HepG2 (cell line): ENCODE data around the gene ERBB4. TPM values are rescaled to one million over a fixed set of nuclear protein-coding genes. Genes with fewer than 3 reads are reported as not detected.

Source experiments
- ATAC-seq: fragments of 200-7000 bp; cut with Tn5 transposase; 3 replicates; pipeline ENCODE4 v1.9.1; 2020; ENCODE audit warnings: mild to moderate bottlenecking, moderate library complexity
- BruUV-seq: library from RNA; stranded (reverse); fragments of 400-500 nt; replicated peaks from 2 replicates; lab custom pipeline; 2021; lab: Mats Ljungman, UMichigan
- CTCF ChIA-PET: fragments of 300-600 bp; formaldehyde crosslinking; extraction: SDS; loops from one replicate; lab custom pipeline; 2021; ENCODE audit warnings: low total read pairs, inconsistent platforms, low intra/inter-chr PET ratio; lab: Yijun Ruan, JAX
- POLR2A ChIA-PET: fragments of 350-600 bp; sonication (Branson Sonifier 250); formaldehyde crosslinking; loops from one replicate; lab custom pipeline; 2020; ENCODE audit warnings: antibody characterized with exemption, inconsistent platforms; lab: Yijun Ruan, JAX
- DNase-seq: peaks from one replicate; pipeline ENCODE4 v3.0.0-alpha.2; 2015; ENCODE audit warnings: low spot score
- FAIRE-seq: peaks from 3 replicates; lab custom pipeline; 2011; peaks lifted over from hg19 to GRCh38; lab: Jason Lieb, UNC
- H2AFZ ChIP-seq: one replicate; pipeline ENCODE4 v1.6.1; 2011; ENCODE audit warnings: low read length, inconsistent platforms
- H3K27ac ChIP-seq: fragments of 300-600 bp; 3 replicates; pipeline ENCODE4 v1.8.0; 2011; ENCODE audit warnings: mixed run types, mild to moderate bottlenecking, mixed read lengths, low read length, inconsistent platforms; ENCODE audit not compliant: insufficient read depth; ENCODE audit errors: extremely low read length
- H3K27me3 ChIP-seq, 2 experiments: fragments of 200-600 bp in 1 of 2; 2 replicates in 1 of 2; 3 replicates in 1 of 2; pipeline versions ENCODE4 v1.6.0 to v1.8.0; 2011; ENCODE audit warnings: low read length in 2 of 2, mild to moderate bottlenecking in 2 of 2, moderate library complexity in 2 of 2, inconsistent platforms in 1 of 2; ENCODE audit not compliant: insufficient read depth in 2 of 2, control insufficient read depth in 1 of 2
- H3K36me3 ChIP-seq, 2 experiments: fragments of 200-600 bp in 1 of 2; replicated peaks in 1 of 2; 2 replicates in 1 of 2; 3 replicates in 1 of 2; pipeline versions ENCODE4 v1.5.1 to v1.8.0; 2011; ENCODE audit warnings: low read length in 2 of 2, inconsistent platforms in 1 of 2; ENCODE audit not compliant: insufficient read depth in 2 of 2, control insufficient read depth in 1 of 2
- H3K4me1 ChIP-seq: 2 replicates; pipeline ENCODE4 v1.5.1; 2012; ENCODE audit warnings: low read length, inconsistent platforms; ENCODE audit not compliant: insufficient read depth
- H3K4me2 ChIP-seq: 2 replicates; pipeline ENCODE4 v1.6.0; 2011; ENCODE audit warnings: low read depth, low read length, inconsistent platforms
- H3K4me3 ChIP-seq, 3 experiments: fragments of 200-600 bp in 1 of 3; sonication (generic), shearing (Covaris generic) in 1 of 3; replicated peaks in 1 of 3; 2 replicates each; pipeline ENCODE4 v1.5.1; 2011 to 2016; ENCODE audit warnings: low read length in 3 of 3, inconsistent platforms in 2 of 3, low read depth in 2 of 3, mild to moderate bottlenecking in 2 of 3, control low read depth in 1 of 3, mixed read lengths in 1 of 3; ENCODE audit not compliant: insufficient read depth in 1 of 3
- H3K79me2 ChIP-seq: one replicate; pipeline ENCODE4 v1.6.1; 2011; ENCODE audit warnings: low read length, inconsistent platforms; ENCODE audit not compliant: insufficient read depth
- H3K9ac ChIP-seq: 2 replicates; pipeline ENCODE4 v1.6.0; 2011; ENCODE audit warnings: mild to moderate bottlenecking, low read depth, low read length, inconsistent platforms; ENCODE audit not compliant: insufficient read depth
- H3K9me3 ChIP-seq: 2 replicates; pipeline ENCODE4 v1.5.1; 2012; ENCODE audit warnings: mild to moderate bottlenecking, low read length
- H4K20me1 ChIP-seq: 2 replicates; pipeline ENCODE4 v1.6.0; 2011; ENCODE audit warnings: inconsistent platforms, mild to moderate bottlenecking, low read length, moderate library complexity; ENCODE audit not compliant: insufficient read depth
- HES4 ChIP-seq: sonication (generic); formaldehyde crosslinking; IDR thresholded peaks from 2 replicates; pipeline ENCODE4 v1.9.0; 2021; ENCODE audit warnings: mild to moderate bottlenecking, missing genetic modification reagents, borderline replicate concordance
- KAT2B ChIP-seq: fragments of 150-350 bp; IDR thresholded peaks from 2 replicates; pipeline ENCODE4 v1.6.1; 2014; ENCODE audit warnings: low read depth, low read length, borderline replicate concordance
- MAFF ChIP-seq: IDR thresholded peaks from 2 replicates; pipeline ENCODE4 v1.6.1; 2011; ENCODE audit warnings: low read depth, low read length, improper control_type of control experiment
- MAFK ChIP-seq, 2 experiments: IDR thresholded peaks in 1 of 2; conservative IDR thresholded peaks in 1 of 2; 2 replicates each; pipeline ENCODE4 v1.6.1; 2011; ENCODE audit warnings: improper control_type of control experiment in 2 of 2, low read length in 2 of 2
- POGZ ChIP-seq: sonication (generic); formaldehyde crosslinking; IDR thresholded peaks from 2 replicates; pipeline ENCODE4 v1.4.0; 2020; ENCODE audit warnings: mild to moderate bottlenecking, missing genetic modification reagents
- TGIF2 ChIP-seq: IDR thresholded peaks from 2 replicates; pipeline ENCODE4 v1.6.1; 2016; ENCODE audit warnings: control low read depth, missing compliant biosample characterization
- ZBTB1 ChIP-seq: sonication (generic); formaldehyde crosslinking; IDR thresholded peaks from 2 replicates; pipeline ENCODE4 v1.4.0; 2020; ENCODE audit warnings: missing genetic modification reagents, borderline replicate concordance
- ZNF816 ChIP-seq: sonication (generic); formaldehyde crosslinking; IDR thresholded peaks from 2 replicates; pipeline ENCODE4 v1.8.0; 2022; ENCODE audit warnings: missing genetic modification reagents, mild to moderate bottlenecking, borderline replicate concordance
- ZNF839 ChIP-seq: sonication (generic); formaldehyde crosslinking; IDR thresholded peaks from 2 replicates; pipeline ENCODE4 v1.4.0; 2020; ENCODE audit warnings: missing genetic modification reagents, mild to moderate bottlenecking, borderline replicate concordance
- ZZZ3 ChIP-seq: sonication (generic); formaldehyde crosslinking; IDR thresholded peaks from 2 replicates; pipeline ENCODE4 v1.4.0; 2020; ENCODE audit warnings: missing genetic modification reagents, mild to moderate bottlenecking, borderline replicate concordance
- WGBS: methylation state at CpG from one replicate; pipeline ENCODE4 v1.1.6; 2017; ENCODE audit warnings: low lambda C conversion rate; 5-methylcytosine and 5-hydroxymethylcytosine counted together
- in situ Hi-C: cut with HindIII; loops from 2 replicates; pipeline ENCODE4 v1.10.0; 2017; ENCODE audit warnings: low pct_unique_long_range_greater_than_20kb; ENCODE audit not compliant: extremely low pct_ligation_motif_present
- intact Hi-C: fragments of 100-400 bp; cut with micrococcal nuclease; formaldehyde crosslinking; loops from one replicate; pipeline ENCODE4 v1.10.0; 2022; ENCODE audit not compliant: unreplicated experiment
- polyA plus RNA-seq, 8 experiments: library from polyadenylated mRNA; depleted of rRNA in 3 of 8; stranded (reverse) in 7 of 8; unstranded in 1 of 8; fragments of >200 nt; fragmentation: Illumina TruSeq in 4 of 8; extraction: Trizol in 4 of 8; gene quantifications; 2 replicates each; pipeline versions ENCODE4 v1.2.1 to v1.2.3, GENCODE V29; 2011 to 2016; ENCODE audit warnings: low read depth in 4 of 8, missing spikeins in 1 of 8, mixed read lengths in 1 of 8; ENCODE audit not compliant: insufficient read depth in 1 of 8
- total RNA-seq, 5 experiments: library from RNA; depleted of rRNA; stranded (reverse); fragments of >200 nt; fragmentation: Illumina TruSeq; extraction: Trizol; gene quantifications; 2 replicates each; pipeline ENCODE4 v1.2.3, GENCODE V29; 2016; ENCODE audit warnings: low read depth in 1 of 5

Gene ERBB4
- total and polyA plus RNA-seq, 2 of the 13 experiments (the other 11 are each of a cell fraction or from before 2014, with no cell fraction given) = not detected

DNA sequence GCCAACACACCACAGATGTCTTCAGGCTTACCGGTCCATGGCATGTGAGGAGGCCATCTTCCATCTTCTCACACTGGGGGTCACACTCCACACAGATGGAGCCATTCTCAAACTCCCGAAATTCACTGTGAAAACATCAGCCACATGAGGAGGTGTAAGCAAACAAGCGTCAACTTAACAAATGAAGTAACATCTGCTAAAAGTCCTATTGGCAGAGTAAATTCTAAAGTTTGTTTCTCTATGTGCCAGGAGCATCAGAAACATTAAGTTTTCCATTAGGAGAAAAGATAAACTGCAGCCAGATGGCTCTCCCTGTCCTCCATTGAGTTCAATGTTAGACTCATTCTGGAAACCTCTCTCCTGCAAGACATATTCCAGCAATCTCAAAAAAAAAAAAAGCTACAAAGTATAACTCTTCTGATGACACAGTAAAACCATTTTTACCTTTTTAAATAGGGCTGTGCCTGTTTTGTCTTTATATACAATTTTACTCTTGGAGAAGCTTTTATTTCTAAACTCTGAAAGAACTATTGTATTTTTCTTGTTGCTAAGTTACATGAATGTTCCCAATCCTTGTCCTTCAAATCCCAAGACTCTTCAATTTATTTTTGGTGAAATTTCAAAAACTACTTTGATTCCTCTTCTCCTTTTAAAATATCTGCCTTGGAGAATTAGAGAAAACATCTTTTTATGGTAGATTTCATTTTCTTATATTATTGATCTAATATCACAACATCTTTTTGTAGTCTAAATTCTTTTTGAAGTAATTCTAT is 865.3 kb downstream of the ERBB4 start:
- Histone ChIP-seq H3K9ac (no peak overlapping the region), H4K20me1 (no peaks in the 10 kb centered on the region), H3K27ac (no peak overlapping the region), H3K4me2 (no peak overlapping the region), H3K79me2 (no peaks in the 10 kb centered on the region), H3K9me3 (no peaks in the 10 kb centered on the region), H3K4me1 (no peaks in the 10 kb centered on the region), H3K36me3 (no peaks in the 10 kb centered on the region), H3K27me3 (no peaks in the 10 kb centered on the region), H2AFZ (no peak overlapping the region), H3K4me3 (no peak overlapping the region)
- FAIRE-seq (no peak), ATAC-seq (no peak), DNase-seq (no peak)
- TF ChIP-seq ZNF839 (CRISPR knock-in tag) = no peak
- no peak for TF ChIP-seq TGIF2 (CRISPR knock-in tag)
- no peak for TF ChIP-seq ZZZ3 (CRISPR knock-in tag)
- POLR2A ChIA-PET = no interaction called here
- CTCF ChIA-PET = no interaction called here
- BruUV-seq = no TSS peak
- WGBS = 8% methylated on average over 3 of the region's 3 CpGs
- intact Hi-C loops = no loop called here
- in situ Hi-C loops = no loop called here

DNA sequence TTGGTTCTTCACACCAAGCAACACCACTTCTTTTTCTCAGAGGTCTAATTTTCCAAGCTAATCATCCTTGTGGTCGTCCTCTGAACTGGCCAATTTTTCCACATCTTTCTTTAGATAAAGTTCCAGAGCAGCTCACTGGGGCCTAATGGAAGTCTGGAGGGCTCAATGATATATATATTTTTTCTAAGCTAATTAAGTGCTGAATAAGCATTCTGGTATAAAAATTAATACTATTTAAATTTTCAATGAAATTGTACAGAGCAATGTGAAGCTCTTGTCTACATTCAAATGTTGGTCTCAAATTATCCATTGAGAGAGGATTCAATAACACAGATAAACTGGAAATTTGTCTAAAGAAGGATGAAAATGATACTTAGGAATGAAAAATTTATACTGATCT is 866.6 kb downstream of the ERBB4 start:
- Histone ChIP-seq H3K4me3 (no peak overlapping the region), H3K9me3 (no peaks in the 10 kb centered on the region), H3K4me1 (no peaks in the 10 kb centered on the region), H3K9ac (no peak overlapping the region), H2AFZ (no peak overlapping the region), H3K4me2 (no peak overlapping the region), H3K79me2 (no peaks in the 10 kb centered on the region), H3K27ac (no peak overlapping the region), H3K27me3 (no peaks in the 10 kb centered on the region), H3K36me3 (no peaks in the 10 kb centered on the region), H4K20me1 (no peaks in the 10 kb centered on the region)
- ChIA-PET POLR2A (no interaction called here), CTCF (no interaction called here)
- WGBS = 2% methylated on average over 1 of the region's 1 CpG
- BruUV-seq = no TSS peak
- DNase-seq (no peak), FAIRE-seq (no peak), ATAC-seq (no peak)
- in situ Hi-C loops (no loop called here), intact Hi-C loops (no loop called here)
- TF ChIP-seq POGZ (no peak), KAT2B (no peak), MAFF (peak; percentile 82), ZBTB1 (CRISPR knock-in tag) (no peak), MAFK (conservative IDR thresholded peaks at IDR 0.05 in 1 of 2, IDR thresholded peaks at IDR 0.05 in 1 of 2; ENCODE audit: low read length in 2 of 2) (peak; percentile 69 to 91; a peak in 3 of 4 replicates), ZNF816 (CRISPR knock-in tag) (no peak), HES4 (CRISPR knock-in tag) (no peak)
